ENCODE measurements around the gene DLX6. TPM values are rescaled to one million over a fixed set of nuclear protein-coding genes. Genes with fewer than 3 reads are reported as not detected.

Gene DLX6
- total and polyA plus RNA-seq, 2 of the 8 experiments (the other 6 are each of a cell fraction or from before 2014, with no cell fraction given): not detected

DNA sequence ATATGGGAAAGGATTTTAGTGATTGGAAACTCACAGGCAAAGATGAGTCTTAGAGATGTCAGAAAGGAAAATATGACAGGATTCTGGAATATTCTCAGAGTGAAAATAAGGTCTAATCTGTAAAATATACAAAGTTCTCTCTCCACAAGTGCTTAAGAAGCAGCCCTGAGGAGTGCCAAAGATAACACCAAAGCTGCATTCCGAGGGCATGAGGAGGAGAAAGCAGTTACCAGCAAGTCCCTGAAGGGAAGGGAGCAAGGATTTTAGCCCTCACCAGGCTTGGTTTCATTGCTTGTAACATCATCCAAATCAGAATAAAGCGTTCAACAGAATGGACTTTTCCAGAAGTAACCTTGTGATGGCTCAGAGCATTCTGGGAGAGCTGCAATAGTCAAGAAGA lies 31.4 kb upstream of the DLX6 start (continued):
- no peak for TF ChIP-seq JUND (IDR thresholded peaks at IDR 0.05; ENCODE audit: low read length)
- no peak for TF ChIP-seq SIN3A (conservative IDR thresholded peaks at IDR 0.05 in 1 of 2, IDR thresholded peaks at IDR 0.05 in 1 of 2; ENCODE audit: low read depth in 1 of 2, low read length in 2 of 2)
- TF ChIP-seq FOSL1 (IDR thresholded peaks at IDR 0.05; ENCODE audit: insufficient read depth, low read depth, low read length): no peak
